Stomach (tissue), 9 donors: ENCODE data around the gene ROBO1. TPM values are rescaled to one million over a fixed set of nuclear protein-coding genes. Genes with fewer than 3 reads are reported as not detected.
A peak's percentile ranks its signal among the peaks of the same experiment; 100 is the strongest.

Experiments used
- DNase-seq, 2 donors: peaks; one replicate each; pipeline versions ENCODE4 v3.0.0 to v3.0.0-alpha.2; 2013 to 2019
- H3K27ac ChIP-seq, 5 donors: fragments of 200-600 bp in 4 of 5; sonication (generic) in 4 of 5; one replicate each; pipeline ENCODE4 v1.5.1; 2013 to 2019; ENCODE audit warnings: mild to moderate bottlenecking in 1 of 5, moderate library complexity in 1 of 5
- H3K27me3 ChIP-seq, 3 donors: fragments of 200-600 bp; sonication (generic); one replicate each; pipeline ENCODE4 v1.5.1; 2017 to 2019; ENCODE audit warnings: mixed run types in 1 of 3
- H3K36me3 ChIP-seq, 4 donors: fragments of 200-600 bp; sonication (generic); 1 replicate in 3 of 4; 2 replicates in 1 of 4; pipeline ENCODE4 v1.5.1; 2016 to 2019
- H3K4me1 ChIP-seq, 4 donors: fragments of 200-600 bp; sonication (generic); one replicate each; pipeline ENCODE4 v1.5.1; 2016 to 2019
- H3K4me3 ChIP-seq, 4 donors: fragments of 200-600 bp; sonication (generic) in 3 of 4; one replicate each; pipeline ENCODE4 v1.5.1; 2016 to 2019; ENCODE audit warnings: mild to moderate bottlenecking in 1 of 4
- H3K9me3 ChIP-seq, 4 donors: fragments of 200-600 bp; sonication (generic); one replicate each; pipeline ENCODE4 v1.5.1; 2016 to 2019
- EP300 ChIP-seq: sonication (generic); formaldehyde crosslinking; IDR thresholded peaks from one replicate; pipeline ENCODE4 v1.6.1; 2017; ENCODE audit warnings: antibody characterized with exemption
- POLR2A ChIP-seq, 4 donors: fragments of 450-650 bp; IDR thresholded peaks; one replicate each; pipeline ENCODE4 v1.6.1; 2016; ENCODE audit warnings: antibody characterized with exemption in 4 of 4, control low read depth in 2 of 4, mild to moderate bottlenecking in 1 of 4, moderate library complexity in 1 of 4
- POLR2AphosphoS5 ChIP-seq, 3 donors: sonication (generic); formaldehyde crosslinking; IDR thresholded peaks; one replicate each; pipeline ENCODE4 v1.6.1; 2016; ENCODE audit warnings: antibody characterized with exemption in 3 of 3
- WGBS, 5 donors: extraction: QIAGEN DNeasy Blood & Tissue Kit in 3 of 5; methylation state at CpG; one replicate each; pipeline versions ENCODE4 v1.1.5 to v1.1.7; 2013 to 2018; 5-methylcytosine and 5-hydroxymethylcytosine counted together
- intact Hi-C: fragments of 100-400 bp; cut with DNase I; formaldehyde crosslinking; loops from one replicate; pipeline ENCODE4 v1.15.1; 2023; ENCODE audit warnings: low total_unique reads
- polyA plus RNA-seq, 3 donors: library from polyadenylated mRNA; stranded (reverse); fragments of 200-250 nt; gene quantifications; one replicate each; pipeline ENCODE4 v1.2.3, GENCODE V29; 2013
- total RNA-seq, 5 donors: library from RNA; depleted of rRNA; stranded (reverse); fragments of >200 nt; gene quantifications; one replicate each; pipeline versions ENCODE4 v1.1.0 to v1.2.3, GENCODE V29; 2014 to 2016
- TF ChIP-seq, protein P1 (sequence below), 7 experiments: fragments of 450-650 bp in 4 of 7; fragments of 200-600 bp in 3 of 7; sonication (generic) in 3 of 7; IDR thresholded peaks; one replicate each; pipeline ENCODE4 v1.5.1; 2016 to 2019; ENCODE audit warnings: antibody characterized with exemption in 7 of 7, control low read depth in 2 of 7, mild to moderate bottlenecking in 1 of 7
- donor health status: healthy with polysubstance abuse.
- donor health status: Bipolar disorder and iron deficiency.
- donor health status: healthy.

Gene ROBO1
- total and polyA plus RNA-seq, 8 donors, result 2.0 to 174 (median 4.5) TPM

GRCh38 chr3:79038057-79038456 is 729.7 kb downstream of the ROBO1 start:
- H3K9me3 ChIP-seq, result no peaks in the 10 kb centered on the region
- no peaks in the 10 kb centered on the region for H3K4me1 ChIP-seq
- intact Hi-C loops, result no loop called here
- H3K4me3 ChIP-seq, result no peak overlapping the region
- H3K27ac ChIP-seq, result no peak overlapping the region
- no peaks in the 10 kb centered on the region for H3K36me3 ChIP-seq
- TF ChIP-seq, protein P1, sequence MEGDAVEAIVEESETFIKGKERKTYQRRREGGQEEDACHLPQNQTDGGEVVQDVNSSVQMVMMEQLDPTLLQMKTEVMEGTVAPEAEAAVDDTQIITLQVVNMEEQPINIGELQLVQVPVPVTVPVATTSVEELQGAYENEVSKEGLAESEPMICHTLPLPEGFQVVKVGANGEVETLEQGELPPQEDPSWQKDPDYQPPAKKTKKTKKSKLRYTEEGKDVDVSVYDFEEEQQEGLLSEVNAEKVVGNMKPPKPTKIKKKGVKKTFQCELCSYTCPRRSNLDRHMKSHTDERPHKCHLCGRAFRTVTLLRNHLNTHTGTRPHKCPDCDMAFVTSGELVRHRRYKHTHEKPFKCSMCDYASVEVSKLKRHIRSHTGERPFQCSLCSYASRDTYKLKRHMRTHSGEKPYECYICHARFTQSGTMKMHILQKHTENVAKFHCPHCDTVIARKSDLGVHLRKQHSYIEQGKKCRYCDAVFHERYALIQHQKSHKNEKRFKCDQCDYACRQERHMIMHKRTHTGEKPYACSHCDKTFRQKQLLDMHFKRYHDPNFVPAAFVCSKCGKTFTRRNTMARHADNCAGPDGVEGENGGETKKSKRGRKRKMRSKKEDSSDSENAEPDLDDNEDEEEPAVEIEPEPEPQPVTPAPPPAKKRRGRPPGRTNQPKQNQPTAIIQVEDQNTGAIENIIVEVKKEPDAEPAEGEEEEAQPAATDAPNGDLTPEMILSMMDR (IDR thresholded peaks at IDR 0.05), result no peak
- TF ChIP-seq POLR2AphosphoS5 (IDR thresholded peaks at IDR 0.05) (no peak), POLR2A (IDR thresholded peaks at IDR 0.05) (no peak), EP300 (no peak)
- no peak for DNase-seq
- WGBS, 5 donors, result 57 to 63% (median 62%) methylated on average over 2 of the region's 2 CpGs
- H3K27me3 ChIP-seq, result no peaks in the 10 kb centered on the region

DNA sequence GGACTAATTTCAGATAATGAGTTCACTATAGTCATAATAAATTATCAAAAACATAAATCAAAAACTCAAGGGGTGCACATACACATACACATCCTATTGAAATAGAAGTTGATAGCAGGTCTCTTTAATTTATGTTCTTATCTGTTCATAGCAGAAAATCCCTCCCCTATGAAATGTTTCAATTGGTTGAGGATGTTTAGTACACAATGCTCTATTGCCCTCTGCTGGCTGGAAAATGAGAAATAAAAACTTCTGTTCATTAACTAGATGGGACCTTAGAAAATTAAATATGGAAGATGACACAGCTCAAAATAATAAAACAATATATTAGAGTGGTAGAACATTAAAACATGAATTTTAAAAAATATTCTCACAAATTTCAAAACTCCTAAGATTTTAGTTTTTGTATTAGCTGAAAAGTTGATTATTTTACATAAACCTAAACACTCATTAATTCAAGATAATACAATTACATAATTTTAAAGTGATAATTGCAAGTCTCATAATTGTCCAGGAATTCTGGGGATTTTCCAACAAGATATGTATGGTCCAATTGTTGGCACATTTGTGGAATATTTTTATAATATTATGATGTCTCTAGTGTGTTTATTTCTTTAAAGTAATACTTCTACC is 735.0 kb downstream of the ROBO1 start:
- DNase-seq, result peak in 1 of 2 donors; percentile 81
- Histone ChIP-seq H3K4me1 (no peaks in the 10 kb centered on the region), H3K4me3 (no peak overlapping the region), H3K36me3 (no peaks in the 10 kb centered on the region), H3K27ac (no peak overlapping the region), H3K9me3 (no peaks in the 10 kb centered on the region), H3K27me3 (no peaks in the 10 kb centered on the region)
- intact Hi-C loops, result loop anchor here (5.0 kb wide), 1 partner anchor 371 kb away; no protein-coding TSS in a partner anchor
- TF ChIP-seq, protein P1 (IDR thresholded peaks at IDR 0.05), result peak in 5 of 7 experiments; percentile 6 to 52 (median 47)
- no peak for TF ChIP-seq POLR2AphosphoS5 (IDR thresholded peaks at IDR 0.05)

GRCh38 chr3:79030157-79030556 is 737.6 kb downstream of the ROBO1 start:
- no peaks in the 10 kb centered on the region for H3K36me3 ChIP-seq
- H3K4me1 ChIP-seq, result no peaks in the 10 kb centered on the region
- H3K27me3 ChIP-seq, result no peaks in the 10 kb centered on the region
- no peak for DNase-seq
- no peak overlapping the region for H3K27ac ChIP-seq
- no peaks in the 10 kb centered on the region for H3K9me3 ChIP-seq
- H3K4me3 ChIP-seq, result no peak overlapping the region
- intact Hi-C loops, result loop anchor here (5.0 kb wide), 1 partner anchor 368 kb away; no protein-coding TSS in a partner anchor
- TF ChIP-seq, protein P1 (IDR thresholded peaks at IDR 0.05), result no peak
- TF ChIP-seq POLR2A (IDR thresholded peaks at IDR 0.05) (no peak), EP300 (no peak), POLR2AphosphoS5 (IDR thresholded peaks at IDR 0.05) (no peak)

GRCh38 chr3:79028916-79029315 is 738.9 kb downstream of the ROBO1 start:
- no peak for DNase-seq

DNA sequence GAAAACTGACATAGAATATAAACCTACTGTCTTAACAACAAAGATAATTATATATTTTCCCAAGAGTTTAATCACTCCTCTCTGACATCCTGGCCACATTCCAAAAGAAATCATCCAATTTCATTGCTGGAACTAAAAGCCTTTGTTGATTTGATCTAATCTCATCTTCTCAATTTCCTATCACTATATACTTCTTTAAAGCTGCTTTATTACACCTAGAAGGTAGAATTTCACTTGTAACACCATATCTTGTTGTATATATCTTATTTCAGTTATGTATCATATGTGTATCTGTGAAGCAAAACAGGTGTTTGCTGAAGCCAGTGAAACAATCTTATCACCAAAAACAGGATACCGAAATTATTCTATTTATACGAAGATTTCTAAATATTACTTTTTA is 740.2 kb downstream of the ROBO1 start:
- H3K9me3 ChIP-seq, result no peaks in the 10 kb centered on the region
- no peaks in the 10 kb centered on the region for H3K4me1 ChIP-seq
- no peak overlapping the region for H3K27ac ChIP-seq
- no peak for DNase-seq
- intact Hi-C loops, result no loop called here
- H3K4me3 ChIP-seq, result no peak overlapping the region
- no peaks in the 10 kb centered on the region for H3K27me3 ChIP-seq
- WGBS, 5 donors, result 36 to 67% (median 51%) methylated on average over 2 of the region's 2 CpGs
- H3K36me3 ChIP-seq, result no peaks in the 10 kb centered on the region
- no peak for TF ChIP-seq POLR2AphosphoS5 (IDR thresholded peaks at IDR 0.05)
- TF ChIP-seq, protein P1 (IDR thresholded peaks at IDR 0.05), result no peak

More at GRCh38 chr3:79028916-79029315, 738.9 kb downstream of the ROBO1 start:
- 83 to 100% (median 92%) methylated on average over 1 of the region's 1 CpG for WGBS, 5 donors
- Histone ChIP-seq H3K4me3 (no peak overlapping the region), H3K27ac (no peak overlapping the region), H3K36me3 (no peaks in the 10 kb centered on the region), H3K4me1 (no peaks in the 10 kb centered on the region), H3K27me3 (no peaks in the 10 kb centered on the region), H3K9me3 (no peaks in the 10 kb centered on the region)
- intact Hi-C loops, result no loop called here
- TF ChIP-seq EP300 (no peak), POLR2A (IDR thresholded peaks at IDR 0.05) (no peak)
